Suprapubic skin (tissue), 4 donors: Measurements from ENCODE around the gene SOD1.

Experiments used
- CTCF ChIP-seq, 2 donors: fragments of 200-600 bp in 1 of 2; fragments of 450-650 bp in 1 of 2; sonication (generic) in 1 of 2; IDR thresholded peaks; one replicate each; pipeline ENCODE4 v1.5.1; 2016 to 2019; ENCODE audit warnings: antibody characterized with exemption in 2 of 2, mild to moderate bottlenecking in 1 of 2, moderate library complexity in 1 of 2
- EP300 ChIP-seq: sonication (generic); formaldehyde crosslinking; IDR thresholded peaks from one replicate; pipeline ENCODE4 v1.6.1; 2017; ENCODE audit warnings: antibody characterized with exemption
- POLR2A ChIP-seq, 2 donors: fragments of 450-650 bp; IDR thresholded peaks; one replicate each; pipeline ENCODE4 v1.6.1; 2017; ENCODE audit warnings: antibody characterized with exemption in 2 of 2, mild to moderate bottlenecking in 2 of 2, moderate library complexity in 2 of 2
- POLR2AphosphoS5 ChIP-seq, 3 donors: sonication (generic); formaldehyde crosslinking; IDR thresholded peaks; one replicate each; pipeline ENCODE4 v1.6.1; 2017; ENCODE audit warnings: antibody characterized with exemption in 3 of 3

GRCh38 chr21:31706562-31706961, 47.1 kb downstream of the SOD1 start:
- TF ChIP-seq CTCF (IDR thresholded peaks at IDR 0.05) (no peak), POLR2A (IDR thresholded peaks at IDR 0.05) (no peak), POLR2AphosphoS5 (IDR thresholded peaks at IDR 0.05) (no peak), EP300 (no peak)
